ENCODE measurements around the gene SMC5.
"Not testable (repeated sequence)": the region's sequence is repeated elsewhere in the genome, so short reads cannot be mapped to it uniquely, and the experiment has no call there.

The SMC5 gene

GRCh38 chr9:70258692-70259511 is at the start of gene SMC5:
SMC5 (plus strand) TSS chr9:70258978; CDS start chr9:70259079, 101 bp downstream.
- peak; percentile 93 for DNase-seq

- DNase-seq: no peak
Measured at GRCh38 chr9:70217029-70217428, 41.7 kb upstream of the SMC5 start.

- no peak for DNase-seq
Measured at GRCh38 chr9:70218767-70219166, 40.0 kb upstream of the SMC5 start.

- no peak for DNase-seq
Measured at GRCh38 chr9:70220216-70220615, 38.6 kb upstream of the SMC5 start.

DNA sequence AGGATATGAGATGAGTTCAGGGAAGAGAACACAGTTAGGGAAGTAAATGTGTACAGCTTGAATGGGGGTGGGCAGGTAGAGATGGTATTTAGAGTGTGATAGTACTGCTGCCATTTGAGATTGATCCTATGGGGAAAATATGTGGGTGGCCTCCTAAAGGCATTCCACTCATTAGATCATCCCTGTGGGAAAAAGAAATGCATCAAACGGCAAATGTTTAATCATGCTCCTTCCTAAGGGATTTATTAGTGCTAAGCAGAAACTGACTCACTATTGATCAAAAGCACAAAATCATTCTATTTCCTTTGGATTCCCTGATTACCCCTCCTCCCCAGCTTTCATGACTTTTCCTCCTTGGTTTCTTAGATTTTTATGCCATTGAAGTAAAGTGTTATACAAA is 36.4 kb upstream of the SMC5 start:
- DNase-seq: no peak

DNA sequence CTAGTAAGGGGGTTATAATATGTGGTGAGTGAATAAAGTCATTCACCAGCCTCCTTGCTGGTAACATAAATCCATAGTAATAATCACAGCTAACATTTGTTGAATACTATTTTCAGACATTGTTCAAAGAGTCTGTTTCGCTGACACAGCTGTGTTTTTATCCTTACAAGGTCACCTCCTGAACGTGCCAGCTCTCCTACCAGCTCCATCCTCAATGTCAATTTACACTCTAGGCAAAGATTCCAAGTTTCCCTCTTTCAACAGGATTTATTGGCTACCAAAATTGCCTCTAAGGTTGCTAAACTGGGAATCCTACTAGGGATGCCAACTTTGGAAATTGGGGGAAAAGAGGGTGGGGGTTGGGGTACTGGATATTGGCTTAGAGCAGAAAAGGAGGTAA is 30.7 kb upstream of the SMC5 start:
- DNase-seq: no peak

DNA sequence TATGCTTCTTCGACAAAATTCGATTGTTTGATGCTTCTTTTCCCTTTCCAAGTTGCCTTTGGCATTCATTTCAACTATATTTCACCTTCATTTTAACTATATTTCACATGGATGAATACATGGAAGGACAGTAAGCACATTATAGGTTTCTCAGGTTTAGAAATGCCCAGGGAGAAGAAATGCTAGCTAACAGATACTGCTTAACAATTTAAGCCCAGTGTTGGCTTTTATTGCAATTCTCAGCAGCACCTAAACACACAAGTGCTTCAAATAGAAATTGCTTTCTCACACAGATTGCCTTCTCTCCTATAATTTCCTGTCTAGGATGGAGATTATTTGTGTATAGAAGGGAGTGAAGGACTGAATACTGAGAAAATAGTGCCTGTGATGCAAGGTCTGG is 30.2 kb upstream of the SMC5 start:
- DNase-seq: no peak

DNA sequence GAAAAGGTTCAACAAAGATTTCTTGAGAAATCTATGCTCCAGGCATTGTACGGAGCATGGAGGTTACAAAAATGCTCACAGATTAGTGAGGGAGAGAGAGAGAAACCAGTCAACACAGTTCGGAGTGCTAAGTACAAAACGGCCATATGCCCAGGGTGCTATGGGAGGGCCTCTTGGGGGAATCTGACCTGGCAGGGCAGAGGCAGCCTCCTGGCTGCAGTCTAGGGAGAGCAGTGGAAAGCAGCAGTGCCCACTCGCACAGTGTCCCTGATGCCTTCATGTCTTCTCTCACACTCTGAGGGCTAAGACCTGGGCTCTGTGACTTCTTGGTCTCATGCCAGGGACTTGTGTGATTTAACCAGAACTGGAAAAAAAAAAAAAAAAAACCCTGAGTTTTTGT is 29.8 kb upstream of the SMC5 start:
- DNase-seq: no peak

- no peak for DNase-seq
Measured at GRCh38 chr9:70229579-70229978, 29.2 kb upstream of the SMC5 start.

DNA sequence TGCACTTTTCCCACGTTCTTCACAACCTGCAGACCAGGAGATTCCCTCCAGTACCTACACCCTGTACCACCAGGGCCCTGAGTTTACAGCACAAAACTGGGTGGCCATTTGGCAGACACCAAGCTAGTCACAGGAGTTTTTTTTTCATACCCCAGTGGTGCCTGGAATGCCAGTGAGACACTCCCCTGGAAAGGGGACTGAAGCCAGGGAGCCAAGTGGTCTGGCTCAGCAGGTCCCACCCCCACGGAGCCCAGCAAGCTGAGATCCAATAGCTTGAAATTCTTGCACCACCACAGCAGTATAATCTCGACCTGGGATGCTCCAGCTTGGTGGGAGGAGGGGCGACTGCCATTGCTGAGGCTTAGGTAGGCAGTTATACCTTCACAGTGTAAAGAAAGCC is 26.3 kb upstream of the SMC5 start:
- no peak for DNase-seq

- not testable (repeated sequence) for DNase-seq
Measured at GRCh38 chr9:70234208-70234607, 24.6 kb upstream of the SMC5 start.

DNA sequence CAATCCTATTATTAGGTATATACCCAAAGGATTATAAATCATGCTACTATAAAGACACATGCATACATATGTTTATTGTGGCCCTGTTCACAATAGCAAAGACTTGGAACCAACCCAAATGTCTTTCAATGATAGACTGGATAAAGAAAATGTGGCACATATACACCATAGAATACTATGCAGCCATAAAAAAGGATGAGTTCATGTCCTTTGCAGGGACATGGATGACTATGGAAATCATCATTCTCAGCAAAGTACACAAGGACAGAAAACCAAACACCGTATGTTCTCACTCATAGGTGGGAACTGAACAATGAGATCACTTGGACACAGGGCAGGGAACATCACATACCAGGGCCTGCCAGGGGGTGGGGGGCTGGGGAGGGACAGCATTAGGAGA is 12.8 kb upstream of the SMC5 start:
- DNase-seq: not testable (repeated sequence)

DNA sequence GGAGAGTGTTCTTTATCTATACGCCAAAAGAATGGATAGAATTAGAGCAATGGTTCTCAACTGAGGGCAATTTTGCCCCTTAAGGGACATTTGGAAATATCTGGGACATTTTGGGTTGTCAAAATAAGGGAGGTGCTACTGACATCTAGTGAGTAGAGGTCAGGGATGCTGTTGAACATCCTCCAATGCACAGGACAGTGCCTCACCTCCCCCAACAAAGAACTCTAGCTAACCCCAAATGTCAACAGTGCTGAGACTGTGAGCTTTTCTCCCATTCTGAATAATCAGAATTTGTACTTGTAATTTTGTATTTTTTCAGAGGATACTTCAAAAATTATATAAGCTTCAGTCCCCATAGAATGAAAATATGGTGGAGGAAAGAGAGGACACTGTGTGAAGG is 8.6 kb upstream of the SMC5 start:
- DNase-seq: no peak

DNA sequence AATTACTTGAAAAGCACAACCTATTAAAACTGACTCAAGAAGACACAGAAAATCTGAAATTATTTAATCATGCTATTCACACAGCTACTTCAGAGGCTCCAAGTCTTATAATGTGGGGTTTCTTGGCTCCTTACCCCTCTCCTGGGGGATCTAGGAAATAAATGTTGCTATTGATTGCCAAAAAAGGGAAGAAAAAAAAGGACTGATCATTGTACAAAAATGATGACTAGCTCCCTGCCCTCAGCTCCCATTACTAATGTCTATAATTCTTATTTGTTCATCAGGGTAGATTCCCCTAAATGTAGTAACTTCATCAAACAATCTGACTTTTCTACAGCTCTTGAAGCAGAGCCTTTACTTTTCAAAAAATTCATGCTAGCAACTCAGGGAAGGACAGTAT is 3.3 kb upstream of the SMC5 start:
- no peak for DNase-seq

GRCh38 chr9:70256123-70256551 is 2.6 kb upstream of the SMC5 start:
- no peak for DNase-seq

DNA sequence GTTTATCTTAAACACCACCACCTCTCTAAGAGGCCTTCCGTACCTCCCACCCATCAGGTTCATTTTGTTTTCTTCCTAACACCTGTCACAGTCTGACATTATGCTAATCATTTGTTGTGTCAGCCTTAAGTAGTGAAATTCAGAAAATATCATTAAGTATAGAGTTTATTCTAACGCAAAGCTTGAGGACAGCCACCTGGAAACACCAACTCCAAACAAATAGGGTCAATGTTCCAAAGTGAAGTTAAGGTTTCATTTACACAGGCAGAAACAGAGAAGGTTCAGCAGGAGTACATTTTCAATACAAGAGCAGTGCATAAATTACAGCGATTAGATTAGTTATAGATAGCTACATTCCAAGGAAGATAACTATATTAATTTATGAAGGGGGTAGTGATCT is 1.3 kb upstream of the SMC5 start:
- DNase-seq: no peak

DNA sequence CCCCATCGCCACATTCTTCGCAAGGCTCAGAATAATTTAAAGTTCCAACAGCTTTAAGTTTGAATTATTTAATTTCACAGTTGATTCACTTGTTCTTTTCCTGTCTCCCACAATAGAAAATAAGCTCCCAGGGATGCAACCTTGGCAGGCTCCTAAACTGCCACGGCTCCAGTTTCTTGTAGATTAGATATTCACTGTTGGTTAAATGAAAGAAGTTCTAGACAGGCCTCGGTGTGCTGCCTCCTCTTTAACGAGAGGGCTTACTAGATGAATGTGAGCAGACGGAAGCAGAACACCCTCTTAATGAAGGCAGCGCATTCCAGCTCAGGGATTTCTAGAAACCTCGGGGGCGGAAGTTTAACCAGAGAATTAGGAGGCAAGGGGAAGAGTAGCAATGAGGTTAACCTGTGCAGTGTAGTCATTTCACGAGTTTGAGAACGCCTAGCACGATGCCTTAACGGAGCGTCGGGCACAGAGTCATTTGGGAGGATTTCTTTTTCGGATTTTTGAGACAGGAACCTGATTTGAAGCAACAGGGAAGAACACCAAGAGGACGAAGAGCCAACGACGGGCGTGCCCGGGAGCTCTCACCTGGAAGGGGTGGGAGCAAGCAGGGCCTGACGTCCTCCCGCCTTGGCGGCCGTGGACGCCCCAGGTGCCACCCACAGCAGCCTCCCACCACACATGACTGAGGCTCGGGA is 637 bp upstream of the SMC5 start:
- DNase-seq: peak; percentile 89

DNA sequence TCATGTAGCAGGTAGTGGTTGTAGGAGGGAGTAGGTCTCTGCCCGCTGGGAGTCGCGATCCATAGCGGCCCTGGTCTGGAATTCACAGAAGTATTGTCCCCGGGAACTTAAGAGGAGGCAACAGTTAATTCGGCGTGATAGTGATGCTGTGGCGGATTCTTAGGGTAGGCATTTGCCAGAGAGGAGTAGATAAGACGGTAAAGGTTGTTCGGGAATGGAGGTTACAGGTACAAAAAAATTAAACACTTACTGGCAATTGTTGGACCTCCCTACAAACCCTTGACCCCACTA is 679 bp downstream of the SMC5 start:
- no peak for DNase-seq

DNA sequence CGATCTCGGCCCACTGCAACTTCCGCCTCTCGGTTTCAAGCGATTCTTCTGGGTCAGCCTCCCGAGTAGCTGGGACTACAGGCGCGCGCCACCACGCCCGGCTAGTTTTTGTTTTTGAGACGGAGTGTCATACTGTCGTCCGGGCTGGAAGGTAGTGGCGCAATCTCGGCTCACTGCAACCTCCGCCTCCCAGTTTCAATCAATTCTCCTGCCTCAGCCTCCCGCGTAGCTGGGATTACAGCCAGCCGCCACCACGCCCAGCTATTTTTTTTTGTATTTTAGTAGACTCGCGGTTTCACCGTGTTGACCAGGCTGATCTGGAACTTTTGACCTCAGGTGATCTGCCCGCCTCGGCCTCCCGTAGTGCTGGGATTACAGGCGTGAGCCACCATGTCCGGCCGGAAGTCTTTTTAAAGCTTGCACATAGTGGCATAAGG is 1.2 kb downstream of the SMC5 start:
- DNase-seq: peak; percentile 21

GRCh38 chr9:70260606-70261005 is 1.8 kb downstream of the SMC5 start:
- no peak for DNase-seq

- DNase-seq: no peak
Measured at GRCh38 chr9:70261131-70261870, 2.5 kb downstream of the SMC5 start.

- DNase-seq: no peak
Measured at GRCh38 chr9:70262366-70262765, 3.6 kb downstream of the SMC5 start.

DNA sequence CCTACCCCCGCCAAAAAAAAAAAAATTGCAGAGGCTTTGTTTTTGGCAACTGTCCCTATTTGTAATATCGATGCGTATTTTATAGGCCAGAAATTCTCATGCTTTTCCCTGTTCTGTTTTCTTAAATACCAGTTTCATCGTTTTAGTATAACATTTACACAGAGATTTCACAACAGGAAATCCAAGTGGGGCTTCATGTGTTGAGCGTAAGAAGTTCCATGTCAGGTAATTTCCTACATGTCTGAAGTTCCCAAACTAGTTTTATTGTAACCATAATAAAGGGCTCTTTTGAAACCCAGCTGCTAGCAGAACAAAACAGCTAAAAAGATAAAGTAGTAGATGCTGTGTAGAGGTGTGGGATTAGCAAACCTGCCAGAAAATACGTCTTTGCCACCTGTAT is 4.2 kb downstream of the SMC5 start:
- DNase-seq: no peak

- no peak for DNase-seq
Measured at GRCh38 chr9:70263421-70263820, 4.6 kb downstream of the SMC5 start.

All from NCI-H345 (cell line).